ENCODE results near the gene ZNF12.

DNA sequence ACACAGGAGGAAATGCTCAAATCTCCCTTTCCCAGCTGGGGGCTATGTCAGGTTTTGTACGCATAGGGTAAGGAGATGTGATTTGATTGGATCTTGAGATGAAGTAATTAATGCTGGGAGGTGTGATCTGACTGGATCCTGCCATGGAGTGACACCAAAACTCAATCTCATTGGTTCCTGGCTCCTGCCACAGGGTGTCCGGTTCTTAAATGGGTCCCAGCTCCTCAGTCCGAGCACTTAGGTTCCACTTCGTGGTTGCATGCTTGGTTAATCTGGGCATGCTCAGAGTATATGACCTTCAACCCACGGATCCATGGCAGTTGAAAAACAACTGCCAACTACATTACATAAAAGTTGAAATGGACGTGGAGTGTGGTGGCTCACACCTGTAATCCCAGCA lies 3.1 kb upstream of the ZNF12 start:
- no peak for TF ChIP-seq EP300 (IDR thresholded peaks at IDR 0.05; ENCODE audit: borderline replicate concordance)
- TF ChIP-seq TEAD4 (IDR thresholded peaks at IDR 0.05) = no peak

All from Ishikawa (cell line).